ENCODE measurements around the gene GAS7. TPM values are rescaled to one million over a fixed set of nuclear protein-coding genes. Genes with fewer than 3 reads are reported as not detected.

GAS7 gene
- total RNA-seq, 1 donor from 2014 or later = 72.7 TPM

GRCh38 chr17:9907131-9907530, 291.3 kb downstream of the GAS7 start:
- TF ChIP-seq, protein P1, sequence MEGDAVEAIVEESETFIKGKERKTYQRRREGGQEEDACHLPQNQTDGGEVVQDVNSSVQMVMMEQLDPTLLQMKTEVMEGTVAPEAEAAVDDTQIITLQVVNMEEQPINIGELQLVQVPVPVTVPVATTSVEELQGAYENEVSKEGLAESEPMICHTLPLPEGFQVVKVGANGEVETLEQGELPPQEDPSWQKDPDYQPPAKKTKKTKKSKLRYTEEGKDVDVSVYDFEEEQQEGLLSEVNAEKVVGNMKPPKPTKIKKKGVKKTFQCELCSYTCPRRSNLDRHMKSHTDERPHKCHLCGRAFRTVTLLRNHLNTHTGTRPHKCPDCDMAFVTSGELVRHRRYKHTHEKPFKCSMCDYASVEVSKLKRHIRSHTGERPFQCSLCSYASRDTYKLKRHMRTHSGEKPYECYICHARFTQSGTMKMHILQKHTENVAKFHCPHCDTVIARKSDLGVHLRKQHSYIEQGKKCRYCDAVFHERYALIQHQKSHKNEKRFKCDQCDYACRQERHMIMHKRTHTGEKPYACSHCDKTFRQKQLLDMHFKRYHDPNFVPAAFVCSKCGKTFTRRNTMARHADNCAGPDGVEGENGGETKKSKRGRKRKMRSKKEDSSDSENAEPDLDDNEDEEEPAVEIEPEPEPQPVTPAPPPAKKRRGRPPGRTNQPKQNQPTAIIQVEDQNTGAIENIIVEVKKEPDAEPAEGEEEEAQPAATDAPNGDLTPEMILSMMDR (conservative IDR thresholded peaks at IDR 0.05) = no peak
- Mint-ChIP-seq H3K27ac (ENCODE audit: unreplicated experiment) (no peak overlapping the region), H3K27me3 (ENCODE audit: low read depth) (no peaks in the 10 kb centered on the region), H3K36me3 (ENCODE audit: low read depth) (peaks cover 2% of the 10 kb centered on the region), H3K4me3 (no peak overlapping the region), H3K4me1 (peaks cover 30% of the 10 kb centered on the region), H3K9me3 (peaks cover 3% of the 10 kb centered on the region)
- DNase-seq (ENCODE audit: low read depth, low spot score) = no peak

GRCh38 chr17:9906616-9907015, 291.8 kb downstream of the GAS7 start:
- Mint-ChIP-seq H3K27me3 (ENCODE audit: low read depth) (no peaks in the 10 kb centered on the region), H3K27ac (ENCODE audit: unreplicated experiment) (no peak overlapping the region), H3K4me3 (no peak overlapping the region), H3K4me1 (peaks cover 31% of the 10 kb centered on the region), H3K36me3 (ENCODE audit: low read depth) (no peaks in the 10 kb centered on the region), H3K9me3 (peaks cover 3% of the 10 kb centered on the region)
- no peak for DNase-seq (ENCODE audit: low read depth, low spot score)
- TF ChIP-seq, protein P1 (conservative IDR thresholded peaks at IDR 0.05) = no peak

GRCh38 chr17:9905902-9906301, 292.5 kb downstream of the GAS7 start:
- peaks cover 3% of the 10 kb centered on the region for H3K9me3 Mint-ChIP-seq
- peak; percentile 60 for DNase-seq (ENCODE audit: low read depth, low spot score)
- peaks cover 31% of the 10 kb centered on the region for H3K4me1 Mint-ChIP-seq
- no peaks in the 10 kb centered on the region for H3K27me3 Mint-ChIP-seq (ENCODE audit: low read depth)
- H3K4me3 Mint-ChIP-seq = no peak overlapping the region
- no peak overlapping the region for H3K27ac Mint-ChIP-seq (ENCODE audit: unreplicated experiment)
- H3K36me3 Mint-ChIP-seq (ENCODE audit: low read depth) = no peaks in the 10 kb centered on the region
- TF ChIP-seq, protein P1 (conservative IDR thresholded peaks at IDR 0.05) = peak; percentile 65

DNA sequence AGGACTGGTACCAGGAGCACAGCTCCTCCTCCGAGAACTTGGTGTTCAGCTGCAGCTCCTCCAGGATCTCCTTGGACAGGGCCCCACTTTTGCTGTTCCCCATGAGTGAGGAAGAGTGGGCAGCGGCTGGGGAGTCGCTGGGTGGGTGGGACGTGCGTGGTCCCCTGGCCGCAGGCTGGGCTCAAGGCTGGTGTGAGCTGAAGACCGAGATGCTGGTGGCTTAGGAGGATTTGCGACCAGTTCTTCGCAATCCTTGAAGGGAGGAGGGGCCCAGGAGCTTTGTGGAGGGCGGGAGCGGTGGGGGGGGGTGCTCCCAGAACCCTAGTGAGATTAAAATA, 293.4 kb downstream of the GAS7 start, which contains the start of gene RCVRN:
Gene RCVRN, minus strand, starts transcription at position 194 of the 338 bp plus-strand sequence. Its CDS starts 91 bp downstream, at position 103.
- no peak within 1 kb of the TSS for H3K27ac Mint-ChIP-seq (ENCODE audit: unreplicated experiment)
- no peaks in the 10 kb centered on the region for H3K27me3 Mint-ChIP-seq (ENCODE audit: low read depth)
- H3K9me3 Mint-ChIP-seq = peaks cover 3% of the 10 kb centered on the region
- TF ChIP-seq, protein P1 (conservative IDR thresholded peaks at IDR 0.05) = no peak
- H3K4me1 Mint-ChIP-seq = peaks cover 31% of the 10 kb centered on the region
- DNase-seq (ENCODE audit: low read depth, low spot score) = no peak
- no peaks in the 10 kb centered on the region for H3K36me3 Mint-ChIP-seq (ENCODE audit: low read depth)
- no peak within 1 kb of the TSS for H3K4me3 Mint-ChIP-seq

DNA sequence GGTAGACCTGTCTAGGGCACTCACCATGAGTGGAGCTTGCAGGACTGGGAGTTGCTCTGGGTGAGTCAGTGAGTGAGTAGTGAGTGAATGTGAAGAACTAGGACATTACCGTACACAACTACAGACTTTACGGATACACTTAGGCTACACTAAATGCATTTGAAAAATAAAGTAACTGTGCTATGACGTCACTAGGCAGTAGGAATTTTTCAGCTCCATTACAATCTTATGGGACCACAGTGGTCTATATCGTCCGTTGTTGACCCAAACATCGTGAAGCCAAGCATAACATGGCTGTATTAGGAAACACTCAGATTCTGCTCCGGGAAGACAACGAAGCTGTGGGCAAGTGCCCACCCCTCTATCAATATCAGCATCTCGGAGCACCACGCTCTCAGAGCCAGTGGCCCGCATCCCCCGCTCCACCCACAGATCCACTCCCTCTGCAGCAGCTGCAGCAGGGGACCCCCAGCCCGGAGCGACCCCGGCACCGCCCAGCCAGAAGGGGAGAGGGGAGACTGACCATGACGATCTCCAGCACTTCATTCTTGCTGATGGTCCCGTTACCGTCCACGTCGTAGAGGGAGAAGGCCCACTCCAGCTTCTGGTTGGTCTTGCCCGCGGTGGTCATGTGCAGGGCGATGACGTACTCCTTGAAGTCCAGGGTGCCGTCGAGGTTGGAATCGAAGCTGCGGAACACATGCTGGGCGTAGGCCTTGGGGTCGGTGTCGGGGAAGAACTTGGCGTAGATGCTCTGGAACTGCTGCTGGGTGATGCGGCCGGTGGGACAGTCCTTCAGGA, 293.9 kb downstream of the GAS7 start:
- peaks cover 28% of the 10 kb centered on the region for H3K4me1 Mint-ChIP-seq
- no peaks in the 10 kb centered on the region for H3K27me3 Mint-ChIP-seq (ENCODE audit: low read depth)
- TF ChIP-seq, protein P1 (conservative IDR thresholded peaks at IDR 0.05) = no peak
- DNase-seq (ENCODE audit: low read depth, low spot score) = no peak
- H3K27ac Mint-ChIP-seq (ENCODE audit: unreplicated experiment) = no peak overlapping the region
- H3K36me3 Mint-ChIP-seq (ENCODE audit: low read depth) = no peaks in the 10 kb centered on the region
- H3K4me3 Mint-ChIP-seq = no peak overlapping the region
- peaks cover 1% of the 10 kb centered on the region for H3K9me3 Mint-ChIP-seq

Data from neural crest cell (in vitro differentiated cells).